H1 (cell line): ENCODE results near the gene ARHGEF6. TPM values are rescaled to one million over a fixed set of nuclear protein-coding genes. Genes with fewer than 3 reads are reported as not detected.

ENCODE experiments used
- KDM4A ChIP-seq: IDR thresholded peaks from one replicate; pipeline ENCODE4 v1.7.1; 2012; ENCODE audit warnings: low read depth, mild to moderate bottlenecking, moderate library complexity, low read length, inconsistent platforms; ENCODE audit not compliant: severe bottlenecking
- NANOG ChIP-seq: IDR thresholded peaks from 2 replicates; pipeline ENCODE4 v1.6.1; 2011; ENCODE audit warnings: low read length, low read depth, mild to moderate bottlenecking, inconsistent platforms; ENCODE audit not compliant: insufficient read depth, poor library complexity, severe bottlenecking
- RXRA ChIP-seq: IDR thresholded peaks from 2 replicates; pipeline ENCODE4 v1.6.1; 2011; ENCODE audit warnings: low read depth, mild to moderate bottlenecking, low read length, moderate library complexity; ENCODE audit not compliant: insufficient read depth
- polyA plus RNA-seq, 7 experiments: library from polyadenylated mRNA; depleted of rRNA in 3 of 7; stranded (reverse) in 5 of 7; unstranded in 2 of 7; fragments of >200 nt in 5 of 7; fragments of 200-250 nt in 2 of 7; gene quantifications; 1 replicate in 5 of 7; 2 replicates in 1 of 7; 4 replicates in 1 of 7; pipeline versions ENCODE4 v1.2.1 to v1.2.3, GENCODE V29; 2011 to 2013; ENCODE audit warnings: missing spikeins in 2 of 7, mixed read lengths in 2 of 7
- total RNA-seq: library from RNA; stranded (reverse); fragmentation: NEBNext Ultra II Directional; extraction: Animal tissue kit (Norgen Biotek cat#: 25700); gene quantifications from 2 replicates; pipeline ENCODE4 v1.2.1, GENCODE V29; 2021

The ARHGEF6 gene
- total and polyA plus RNA-seq, 2 of the 8 experiments (the other 6 are each of a cell fraction or from before 2014, with no cell fraction given): 3.6 to 3.7 TPM

DNA sequence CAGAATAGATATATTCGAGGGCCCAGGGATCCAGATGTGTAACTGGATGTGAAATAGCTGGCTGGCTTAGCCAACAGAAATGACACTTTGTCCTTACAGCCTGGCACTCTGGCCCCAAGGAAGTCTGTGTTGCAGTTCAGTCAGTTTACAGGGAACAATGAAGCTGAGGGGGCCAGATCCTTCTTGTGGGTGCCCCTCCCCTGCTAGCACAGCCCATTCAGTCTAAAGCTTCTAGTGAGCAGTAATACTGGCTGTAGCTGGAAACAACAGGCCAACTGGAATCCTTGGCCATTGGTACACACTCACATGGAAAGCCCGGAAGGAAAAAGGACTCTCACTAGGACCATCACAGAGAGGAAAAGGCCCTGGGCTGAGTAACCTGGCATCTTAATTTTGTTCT lies 155.5 kb downstream of the ARHGEF6 start (continued):
- TF ChIP-seq KDM4A: no peak
- no peak for TF ChIP-seq NANOG
- no peak for TF ChIP-seq RXRA
